Right kidney (tissue), 1 donor: ENCODE measurements around the gene GALNS.
"Not testable (repeated sequence)": the region's sequence is repeated elsewhere in the genome, so short reads cannot be mapped to it uniquely, and the experiment has no call there.

Experiments used
- DNase-seq: peaks from one replicate; pipeline ENCODE4 v3.0.0-alpha.2; 2016

GALNS gene

GRCh38 chr16:88836791-88837190 is 20.0 kb downstream of the GALNS start:
- no peak for DNase-seq

DNA sequence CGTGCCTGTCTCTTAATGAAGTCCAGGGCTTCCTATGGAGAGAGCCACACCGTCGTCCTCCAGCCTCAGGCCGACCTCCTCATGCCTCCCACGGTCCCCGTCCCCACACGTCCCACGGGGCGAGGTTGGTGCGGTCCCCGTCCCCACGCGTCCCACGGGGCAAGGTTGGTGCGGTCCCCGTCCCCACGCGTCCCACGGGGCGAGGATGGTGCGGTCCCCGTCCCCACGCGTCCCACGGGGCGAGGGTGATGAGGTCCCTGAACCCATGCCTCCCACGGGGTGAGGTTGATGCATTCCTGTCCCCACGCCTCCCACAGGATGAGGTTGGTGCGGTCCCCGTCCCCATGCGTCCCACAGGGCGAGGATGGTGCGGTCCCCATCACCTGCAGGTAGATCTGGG is 20.9 kb downstream of the GALNS start:
- no peak for DNase-seq

GRCh38 chr16:88835383-88835782 is 21.4 kb downstream of the GALNS start:
- no peak for DNase-seq

GRCh38 chr16:88834670-88835069 is 22.1 kb downstream of the GALNS start:
- no peak for DNase-seq

DNA sequence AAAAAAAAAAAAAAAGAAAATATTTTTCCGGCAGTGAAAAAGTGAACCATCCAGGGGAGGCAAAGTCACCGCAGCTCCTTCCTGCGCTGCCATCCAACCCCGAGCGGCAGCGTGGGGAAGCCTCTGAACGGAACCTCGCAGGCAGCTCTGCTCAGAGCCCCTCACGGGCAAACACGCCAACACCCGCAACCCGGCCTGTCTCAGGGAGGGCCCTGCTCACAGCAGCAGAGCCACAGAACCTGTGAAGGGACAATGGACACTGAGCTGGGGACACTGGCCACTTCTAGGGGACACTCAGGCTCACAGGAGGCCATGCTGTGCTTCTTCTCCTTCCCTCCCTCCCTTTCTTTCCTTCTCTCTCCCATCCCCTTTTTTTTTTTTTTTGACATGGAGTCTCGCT is 23.7 kb downstream of the GALNS start:
- DNase-seq = no peak

GRCh38 chr16:88831838-88832237 is 24.9 kb downstream of the GALNS start:
- no peak for DNase-seq

- DNase-seq = no peak
Observed at GRCh38 chr16:88830783-88831182, 26.0 kb downstream of the GALNS start.

DNA sequence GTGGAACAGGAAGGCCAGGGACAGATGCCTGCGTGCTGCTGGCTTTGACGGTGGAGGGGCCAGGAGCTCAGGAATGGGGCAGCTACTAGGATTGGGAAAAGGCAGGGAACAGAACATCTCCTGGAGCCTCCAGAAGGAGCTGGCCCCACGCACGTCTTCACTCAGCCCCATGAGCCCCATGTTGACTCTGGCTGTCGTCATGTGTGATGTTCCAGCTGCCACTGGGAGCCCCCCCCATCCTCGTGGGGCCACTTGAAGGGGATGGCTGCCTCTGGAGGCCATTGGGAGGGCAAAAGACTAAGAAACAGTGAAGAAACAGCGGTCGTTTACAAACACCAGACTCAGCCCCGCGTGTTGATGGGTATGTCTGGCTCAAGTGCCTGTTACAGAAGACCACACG is 26.5 kb downstream of the GALNS start:
- DNase-seq = peak; percentile 42

- no peak for DNase-seq
Observed at GRCh38 chr16:88828711-88829110, 28.0 kb downstream of the GALNS start.

GRCh38 chr16:88827727-88828126 is 29.0 kb downstream of the GALNS start:
- no peak for DNase-seq

GRCh38 chr16:88826070-88826840 is 30.5 kb downstream of the GALNS start:
- DNase-seq = no peak

- DNase-seq = no peak
Observed at GRCh38 chr16:88825146-88825545, 31.6 kb downstream of the GALNS start.

- DNase-seq = no peak
Observed at GRCh38 chr16:88824256-88825077, 32.3 kb downstream of the GALNS start.

DNA sequence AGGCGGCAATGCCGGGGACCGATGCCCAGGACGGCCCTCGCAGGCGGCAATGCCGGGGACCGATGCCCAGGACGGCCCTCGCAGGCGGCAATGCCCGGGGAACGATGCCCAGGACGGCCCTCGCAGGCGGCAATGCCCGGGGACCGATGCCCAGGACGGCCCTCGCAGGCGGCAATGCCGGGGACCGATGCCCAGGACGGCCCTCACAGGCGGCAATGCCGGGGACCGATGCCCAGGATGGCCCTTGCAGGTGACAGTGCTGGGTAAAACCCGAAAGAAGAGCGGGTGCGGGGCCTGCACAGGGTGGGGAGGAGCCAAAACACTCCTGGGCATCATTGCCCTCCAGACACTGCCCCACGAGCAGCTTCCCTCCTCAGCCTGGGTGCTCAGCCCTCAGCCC is 33.1 kb downstream of the GALNS start:
- DNase-seq = not testable (repeated sequence)

- DNase-seq = no peak
Observed at GRCh38 chr16:88822281-88823040, 34.3 kb downstream of the GALNS start.

GRCh38 chr16:88821168-88821850 is 35.4 kb downstream of the GALNS start:
- no peak for DNase-seq

- DNase-seq = no peak
Observed at GRCh38 chr16:88820385-88821025, 36.2 kb downstream of the GALNS start.

- DNase-seq = no peak
Observed at GRCh38 chr16:88819126-88819525, 37.6 kb downstream of the GALNS start.

- no peak for DNase-seq
Observed at GRCh38 chr16:88818575-88818874, 38.2 kb downstream of the GALNS start.

DNA sequence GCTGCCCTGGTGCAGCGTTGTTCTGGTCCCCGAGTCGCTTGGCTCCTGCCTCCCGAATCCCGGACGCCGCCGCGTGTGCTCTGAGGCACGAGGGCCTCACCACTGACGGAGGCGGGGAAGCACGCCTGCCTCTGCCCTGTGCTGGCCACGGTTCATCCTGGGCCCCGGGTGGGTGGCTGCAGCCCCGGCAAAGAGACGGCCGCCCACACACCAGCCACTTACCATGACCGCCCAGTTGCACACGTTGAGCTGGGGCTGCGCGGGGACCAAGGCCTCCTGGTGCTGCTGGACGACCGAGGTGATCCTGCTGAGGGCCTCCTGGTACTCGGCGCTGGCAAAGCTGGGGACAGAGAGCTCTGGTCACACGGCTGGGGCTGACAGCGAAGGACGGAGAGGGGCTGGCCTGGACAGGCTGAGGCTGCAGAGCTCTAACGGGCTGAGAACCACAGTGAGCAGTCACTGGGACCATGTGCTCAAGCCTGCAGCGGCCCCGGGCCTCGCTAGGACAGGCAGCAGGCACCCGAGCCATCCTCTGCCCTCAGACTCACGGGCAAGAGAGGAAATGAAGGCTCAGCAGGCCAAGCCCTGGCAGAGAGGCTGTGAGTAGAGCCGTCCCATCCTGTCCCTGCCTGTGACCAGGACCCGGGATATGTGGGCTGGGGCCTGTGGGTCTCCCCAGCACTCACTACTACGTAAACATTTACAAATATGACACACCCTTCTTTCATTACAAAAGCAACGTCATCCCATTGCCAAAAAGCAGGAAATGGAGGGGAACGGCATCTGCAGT is 38.8 kb downstream of the GALNS start:
- DNase-seq = peak; percentile 40
